Measurements from ENCODE around the gene ITGA5. TPM values are rescaled to one million over a fixed set of nuclear protein-coding genes. Genes with fewer than 3 reads are reported as not detected.

ITGA5 gene
- total RNA-seq, 1 experiment from 2014 or later: 8.0 TPM

- H3K9me3 Mint-ChIP-seq (ENCODE audit: low read depth, unreplicated experiment): no peaks in the 10 kb centered on the region
- no peak overlapping the region for H3K27ac Mint-ChIP-seq (ENCODE audit: unreplicated experiment)
- no peaks in the 10 kb centered on the region for H3K36me3 Mint-ChIP-seq (ENCODE audit: insufficient read depth, unreplicated experiment)
- DNase-seq: no peak
- no peak for TF ChIP-seq CTCF (IDR thresholded peaks at IDR 0.05; ENCODE audit: unreplicated experiment)
- peaks cover 18% of the 10 kb centered on the region for H3K27me3 Mint-ChIP-seq (ENCODE audit: unreplicated experiment)
- CTCF ChIA-PET: no interaction called here
- intact Hi-C loops (cut with micrococcal nuclease; ENCODE audit: unreplicated experiment): no loop called here
- no peaks in the 10 kb centered on the region for H3K4me1 Mint-ChIP-seq (ENCODE audit: low read depth, unreplicated experiment)
- no TSS peak for BruUV-seq (replicated peaks)
- H3K4me3 Mint-ChIP-seq (ENCODE audit: low read depth, unreplicated experiment): no peak overlapping the region
Observed at GRCh38 chr12:54405106-54405505, 14.0 kb downstream of the ITGA5 start.

- Mint-ChIP-seq H3K27ac (ENCODE audit: unreplicated experiment) (no peak overlapping the region), H3K27me3 (ENCODE audit: unreplicated experiment) (peaks cover 18% of the 10 kb centered on the region), H3K4me1 (ENCODE audit: low read depth, unreplicated experiment) (no peaks in the 10 kb centered on the region), H3K4me3 (ENCODE audit: low read depth, unreplicated experiment) (no peak overlapping the region), H3K36me3 (ENCODE audit: insufficient read depth, unreplicated experiment) (no peaks in the 10 kb centered on the region), H3K9me3 (ENCODE audit: low read depth, unreplicated experiment) (no peaks in the 10 kb centered on the region)
- peak; percentile 57 for DNase-seq
- intact Hi-C loops (cut with micrococcal nuclease; ENCODE audit: unreplicated experiment): no loop called here
- TF ChIP-seq CTCF (IDR thresholded peaks at IDR 0.05; ENCODE audit: unreplicated experiment): peak; percentile 94
- BruUV-seq (replicated peaks): no TSS peak
- CTCF ChIA-PET: interaction anchor here (0.6 to 1.2 kb wide), 3 partner anchors 9 to 11 kb away, joined by 3 read pairs; no protein-coding TSS in a partner anchor
Observed at GRCh38 chr12:54404061-54405004, 14.7 kb downstream of the ITGA5 start.

- no peaks in the 10 kb centered on the region for H3K4me1 Mint-ChIP-seq (ENCODE audit: low read depth, unreplicated experiment)
- no peaks in the 10 kb centered on the region for H3K9me3 Mint-ChIP-seq (ENCODE audit: low read depth, unreplicated experiment)
- no peaks in the 10 kb centered on the region for H3K36me3 Mint-ChIP-seq (ENCODE audit: insufficient read depth, unreplicated experiment)
- no peak overlapping the region for H3K4me3 Mint-ChIP-seq (ENCODE audit: low read depth, unreplicated experiment)
- H3K27me3 Mint-ChIP-seq (ENCODE audit: unreplicated experiment): peaks cover 6% of the 10 kb centered on the region
- DNase-seq: no peak
- no TSS peak for BruUV-seq (replicated peaks)
- H3K27ac Mint-ChIP-seq (ENCODE audit: unreplicated experiment): no peak overlapping the region
- CTCF ChIA-PET: interaction anchor here (1.3 kb wide), 1 partner anchor 38 kb away, joined by 8 read pairs; no protein-coding TSS in a partner anchor
- intact Hi-C loops (cut with micrococcal nuclease; ENCODE audit: unreplicated experiment): no loop called here
- no peak for TF ChIP-seq CTCF (IDR thresholded peaks at IDR 0.05; ENCODE audit: unreplicated experiment)
Observed at GRCh38 chr12:54401119-54401518, 17.9 kb downstream of the ITGA5 start.

GRCh38 chr12:54398995-54399793, 19.9 kb downstream of the ITGA5 start:
- no peaks in the 10 kb centered on the region for H3K36me3 Mint-ChIP-seq (ENCODE audit: insufficient read depth, unreplicated experiment)
- peak; percentile 92 for DNase-seq
- no peak overlapping the region for H3K27ac Mint-ChIP-seq (ENCODE audit: unreplicated experiment)
- CTCF ChIA-PET: interaction anchor here (0.5 to 2.3 kb wide), 28 partner anchors 9 to 173 kb away, joined by 3 to 145 read pairs (median 5); partner anchors contain the start of genes COPZ1 and ITGA5
- no TSS peak for BruUV-seq (replicated peaks)
- no peak overlapping the region for H3K4me3 Mint-ChIP-seq (ENCODE audit: low read depth, unreplicated experiment)
- intact Hi-C loops (cut with micrococcal nuclease; ENCODE audit: unreplicated experiment): loop anchor here (1.0 kb wide), 1 partner anchor 40 kb away; no protein-coding TSS in a partner anchor
- H3K27me3 Mint-ChIP-seq (ENCODE audit: unreplicated experiment): no peaks in the 10 kb centered on the region
- no peaks in the 10 kb centered on the region for H3K9me3 Mint-ChIP-seq (ENCODE audit: low read depth, unreplicated experiment)
- no peaks in the 10 kb centered on the region for H3K4me1 Mint-ChIP-seq (ENCODE audit: low read depth, unreplicated experiment)
- peak; percentile 95 for TF ChIP-seq CTCF (IDR thresholded peaks at IDR 0.05; ENCODE audit: unreplicated experiment)
